Stimulated activated CD4-positive, alpha-beta T cell treated with anti-CD3 and anti-CD28 coated beads, TNF-alpha, amount 100 ng/mL, for 1 hour (primary cell): ENCODE results near the gene ZNF664.
A peak's percentile ranks its signal among the peaks of the same experiment; 100 is the strongest.

Source experiments
- DNase-seq, 3 donors: peaks; one replicate each; pipeline ENCODE4 v3.0.0-alpha.2; 2020; ENCODE audit warnings: low read depth in 3 of 3, low spot score in 1 of 3

Gene ZNF664

GRCh38 chr12:123958462-123958861 lies 14.6 kb upstream of the ZNF664 start:
- no peak for DNase-seq

GRCh38 chr12:123958876-123959275 lies 14.1 kb upstream of the ZNF664 start:
- DNase-seq, result no peak

- no peak for DNase-seq
Observed at GRCh38 chr12:123960029-123960735, 12.8 kb upstream of the ZNF664 start.

- DNase-seq, result no peak
Observed at GRCh38 chr12:123960856-123961255, 12.2 kb upstream of the ZNF664 start.

- DNase-seq, result no peak
Observed at GRCh38 chr12:123961585-123962345, 11.2 kb upstream of the ZNF664 start.

- DNase-seq, result no peak
Observed at GRCh38 chr12:123962513-123962912, 10.5 kb upstream of the ZNF664 start.

- no peak for DNase-seq
Observed at GRCh38 chr12:123963821-123964220, 9.2 kb upstream of the ZNF664 start.

GRCh38 chr12:123965382-123965781 lies 7.6 kb upstream of the ZNF664 start:
- DNase-seq, result no peak

- DNase-seq, result no peak
Observed at GRCh38 chr12:123966596-123966995, 6.4 kb upstream of the ZNF664 start.

GRCh38 chr12:123967121-123967586 lies 5.9 kb upstream of the ZNF664 start:
- no peak for DNase-seq

- no peak for DNase-seq
Observed at GRCh38 chr12:123971449-123971769, 1.6 kb upstream of the ZNF664 start.

GRCh38 chr12:123971770-123972456 lies 1.1 kb upstream of the ZNF664 start:
- peak in 2 of 3 donors; percentile 2 to 6 for DNase-seq

GRCh38 chr12:123973552-123974341 lies 732 bp downstream of the ZNF664 start:
- DNase-seq, result peak in 2 of 3 donors; percentile 5 to 27

- no peak for DNase-seq
Observed at GRCh38 chr12:123976227-123976826, 3.3 kb downstream of the ZNF664 start.

GRCh38 chr12:123979566-123979965 lies 6.6 kb downstream of the ZNF664 start:
- DNase-seq, result no peak

- DNase-seq, result no peak
Observed at GRCh38 chr12:123982269-123982668, 9.3 kb downstream of the ZNF664 start.

- peak in 1 of 3 donors; percentile 14 for DNase-seq
Observed at GRCh38 chr12:123983822-123984485, 10.9 kb downstream of the ZNF664 start.

- DNase-seq, result no peak
Observed at GRCh38 chr12:123984903-123985302, 11.9 kb downstream of the ZNF664 start.

- DNase-seq, result no peak
Observed at GRCh38 chr12:123986374-123986965, 13.5 kb downstream of the ZNF664 start.

- no peak for DNase-seq
Observed at GRCh38 chr12:123987022-123987421, 14.0 kb downstream of the ZNF664 start.
